Smooth muscle cell (in vitro differentiated cells): Measurements from ENCODE around the gene ZFP1. TPM values are rescaled to one million over a fixed set of nuclear protein-coding genes. Genes with fewer than 3 reads are reported as not detected.

Experiments used
- DNase-seq: peaks from one replicate; lab custom pipeline; 2025; ENCODE audit not compliant: unreplicated experiment; lab: John Stamatoyannopoulos, UW
- H2AFZ ChIP-seq: fragments of 200-600 bp; sonication (generic); 2 replicates; pipeline ENCODE4 v1.6.0; 2016; ENCODE audit warnings: antibody characterized with exemption, low read depth, mild to moderate bottlenecking
- H3F3A ChIP-seq: fragments of 200-600 bp; sonication (generic); 2 replicates; pipeline ENCODE4 v1.6.0; 2017; ENCODE audit warnings: antibody characterized with exemption, low read depth
- H3K27ac ChIP-seq: fragments of 200-600 bp; sonication (generic); 2 replicates; pipeline ENCODE4 v1.5.1; 2016; ENCODE audit warnings: low read depth, mild to moderate bottlenecking
- H3K27me3 ChIP-seq: fragments of 200-600 bp; sonication (generic); 2 replicates; pipeline ENCODE4 v1.6.1; 2016; ENCODE audit warnings: low read depth, mild to moderate bottlenecking
- H3K36me3 ChIP-seq: fragments of 200-600 bp; sonication (generic); 2 replicates; pipeline ENCODE4 v1.5.1; 2016; ENCODE audit warnings: low read depth
- H3K4me1 ChIP-seq: fragments of 200-600 bp; sonication (generic); 2 replicates; pipeline ENCODE4 v1.5.1; 2016; ENCODE audit warnings: low read depth
- H3K4me2 ChIP-seq: fragments of 200-600 bp; sonication (generic); 2 replicates; pipeline ENCODE4 v1.6.0; 2016; ENCODE audit warnings: mild to moderate bottlenecking
- H3K4me3 ChIP-seq: fragments of 200-600 bp; sonication (generic); 2 replicates; pipeline ENCODE4 v1.5.1; 2016; ENCODE audit warnings: mild to moderate bottlenecking
- H3K79me2 ChIP-seq: fragments of 200-600 bp; sonication (generic); 2 replicates; pipeline ENCODE4 v1.6.0; 2016; ENCODE audit warnings: low read depth, mild to moderate bottlenecking
- H3K9ac ChIP-seq: fragments of 200-600 bp; sonication (generic); 2 replicates; pipeline ENCODE4 v1.6.0; 2016; ENCODE audit warnings: low read depth
- H3K9me3 ChIP-seq: fragments of 200-600 bp; sonication (generic); replicated peaks from 2 replicates; pipeline ENCODE4 v1.5.1; 2016; ENCODE audit warnings: low read depth
- H4K20me1 ChIP-seq: fragments of 200-600 bp; sonication (generic); 2 replicates; pipeline ENCODE4 v1.6.0; 2016; ENCODE audit warnings: low read depth
- CTCF ChIP-seq: fragments of 200-600 bp; sonication (generic); IDR thresholded peaks from 2 replicates; pipeline ENCODE4 v1.5.1; 2017; ENCODE audit warnings: borderline replicate concordance, mild to moderate bottlenecking, antibody characterized with exemption; ENCODE audit not compliant: insufficient read depth, poor library complexity, severe bottlenecking
- WGBS: methylation state at CpG from one replicate; pipeline ENCODE4 v1.1.7; 2016; ENCODE audit warnings: low lambda C conversion rate; 5-methylcytosine and 5-hydroxymethylcytosine counted together
- polyA plus RNA-seq: library from polyadenylated mRNA; unstranded; fragments of >200 nt; fragmentation: Nextera tagmentation; extraction: Ambion mirVana; gene quantifications from 2 replicates; pipeline ENCODE4 v1.2.1, GENCODE V29; 2016
- total RNA-seq: library from RNA; depleted of rRNA; stranded (reverse); fragments of >200 nt; gene quantifications from 2 replicates; pipeline ENCODE4 v1.2.3, GENCODE V29; 2014

ZFP1 gene
- total and polyA plus RNA-seq, 2 experiments from 2014 or later: 12.6 to 15.0 TPM

GRCh38 chr16:75198135-75198600 lies 49.8 kb downstream of the ZFP1 start:
- H3K27ac ChIP-seq: no peak overlapping the region
- no peaks in the 10 kb centered on the region for H3K4me1 ChIP-seq
- peak overlapping the region; percentile 31 for H3K4me3 ChIP-seq
- no peak for DNase-seq
- peak overlapping the region; percentile 78 for H3K4me2 ChIP-seq
- no peak for TF ChIP-seq CTCF
- H3F3A ChIP-seq: no peaks in the 10 kb centered on the region
- H3K9ac ChIP-seq: no peak overlapping the region
- no peaks in the 10 kb centered on the region for H3K27me3 ChIP-seq
- WGBS: 27% methylated on average over 18 of the region's 18 CpGs
- no peaks in the 10 kb centered on the region for H4K20me1 ChIP-seq
- no peaks in the 10 kb centered on the region for H3K36me3 ChIP-seq
- no peaks in the 10 kb centered on the region for H3K9me3 ChIP-seq
- H3K79me2 ChIP-seq: no peaks in the 10 kb centered on the region
- peak overlapping the region; percentile 21 for H2AFZ ChIP-seq

- no peak for TF ChIP-seq CTCF
- WGBS: 95% methylated on average over 13 of the region's 13 CpGs
- Histone ChIP-seq H3K36me3 (no peaks in the 10 kb centered on the region), H3K4me2 (no peak overlapping the region), H3K9me3 (no peaks in the 10 kb centered on the region), H3K79me2 (no peaks in the 10 kb centered on the region), H3K27me3 (no peaks in the 10 kb centered on the region), H3K4me3 (no peak overlapping the region), H4K20me1 (no peaks in the 10 kb centered on the region), H2AFZ (no peak overlapping the region), H3F3A (no peaks in the 10 kb centered on the region), H3K27ac (no peak overlapping the region), H3K4me1 (no peaks in the 10 kb centered on the region), H3K9ac (no peak overlapping the region)
- no peak for DNase-seq
Observed at GRCh38 chr16:75202069-75202590, 53.8 kb downstream of the ZFP1 start.

GRCh38 chr16:75203096-75203495 lies 54.8 kb downstream of the ZFP1 start:
- 95% methylated on average over 12 of the region's 12 CpGs for WGBS
- Histone ChIP-seq H3K27me3 (no peaks in the 10 kb centered on the region), H3K4me2 (no peak overlapping the region), H2AFZ (no peak overlapping the region), H3K36me3 (no peaks in the 10 kb centered on the region), H3K4me3 (no peak overlapping the region), H3K79me2 (no peaks in the 10 kb centered on the region), H3F3A (no peaks in the 10 kb centered on the region), H3K4me1 (no peaks in the 10 kb centered on the region), H3K9ac (no peak overlapping the region), H4K20me1 (no peaks in the 10 kb centered on the region), H3K9me3 (no peaks in the 10 kb centered on the region), H3K27ac (no peak overlapping the region)
- no peak for DNase-seq
- no peak for TF ChIP-seq CTCF
